ENCODE data around the gene GDF15. TPM values are rescaled to one million over a fixed set of nuclear protein-coding genes. Genes with fewer than 3 reads are reported as not detected.
A peak's percentile ranks its signal among the peaks of the same experiment; 100 is the strongest.
"Not testable (repeated sequence)": the region's sequence is repeated elsewhere in the genome, so short reads cannot be mapped to it uniquely, and the experiment has no call there.

Gene GDF15
- polyA plus RNA-seq, 2 donors = 0.24 to 2.8 TPM

DNA sequence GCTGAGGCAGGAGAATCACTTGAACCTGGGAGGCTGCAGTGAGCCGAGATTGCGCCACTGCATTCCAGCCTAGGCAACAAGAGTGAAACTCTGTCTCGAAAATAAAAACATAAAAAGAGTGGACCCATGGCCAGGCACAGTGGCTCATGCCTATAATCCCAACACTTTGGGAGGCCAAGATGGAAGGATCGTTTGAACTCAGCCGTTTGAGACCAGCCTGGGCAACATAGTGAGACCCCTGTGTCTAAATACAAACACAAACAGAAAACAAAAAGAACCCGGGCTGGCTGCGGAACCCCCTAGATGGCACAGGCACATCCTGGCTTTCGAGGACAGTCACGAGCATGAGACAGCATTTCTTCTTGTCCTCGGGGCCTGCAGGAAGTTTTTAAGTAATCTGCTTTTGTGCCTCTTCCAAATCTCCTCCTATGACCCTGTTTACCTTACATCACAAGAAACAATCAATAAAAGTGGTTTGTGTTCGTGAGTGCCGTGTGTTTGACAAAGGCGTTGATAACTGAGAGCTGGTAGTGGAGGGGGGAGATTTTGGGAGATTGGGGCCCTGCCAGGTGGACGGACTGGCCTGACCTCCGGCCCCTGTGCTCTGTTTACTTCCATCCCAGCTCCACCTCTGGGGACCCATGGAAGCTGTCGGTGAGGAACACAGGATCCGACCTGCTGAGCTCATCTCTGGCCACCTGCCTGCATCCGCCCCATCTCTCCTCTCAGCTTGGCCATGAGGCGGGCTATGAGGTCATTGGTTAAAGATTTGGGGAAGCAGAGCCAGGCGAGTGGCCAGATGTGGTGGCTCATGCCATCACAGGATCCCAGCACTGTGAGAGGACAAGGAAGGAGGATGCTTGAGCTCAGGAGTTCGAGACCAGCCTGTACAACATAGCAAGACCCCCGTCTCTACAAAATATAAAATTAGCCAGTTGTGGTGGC is 5.9 kb upstream of the GDF15 start:
- Histone ChIP-seq H3K4me1 (ENCODE audit: control insufficient read depth in 2 of 2, insufficient read depth in 2 of 2, low read length in 1 of 2) (peaks cover 4 to 8% of the 10 kb centered on the region in 2 donors), H3K4me3 (ENCODE audit: low read depth in 1 of 2, low read length in 2 of 2) (no peak overlapping the region), H3K27ac (ENCODE audit: low read depth in 2 of 2, low read length in 1 of 2) (peak overlapping the region; percentile 42 to 57), H3K36me3 (ENCODE audit: control insufficient read depth in 2 of 2, insufficient read depth in 2 of 2, low read length in 1 of 2) (no peaks in the 10 kb centered on the region), H3K9me3 (ENCODE audit: control insufficient read depth in 2 of 2, insufficient read depth in 1 of 2, low read depth in 1 of 2, low read length in 1 of 2) (no peaks in the 10 kb centered on the region), H3K27me3 (ENCODE audit: control insufficient read depth in 1 of 2, insufficient read depth in 2 of 2, low read length in 2 of 2) (no peaks in the 10 kb centered on the region)
- WGBS, 2 donors = 31 to 33% methylated on average over 22 of the region's 22 CpGs

DNA sequence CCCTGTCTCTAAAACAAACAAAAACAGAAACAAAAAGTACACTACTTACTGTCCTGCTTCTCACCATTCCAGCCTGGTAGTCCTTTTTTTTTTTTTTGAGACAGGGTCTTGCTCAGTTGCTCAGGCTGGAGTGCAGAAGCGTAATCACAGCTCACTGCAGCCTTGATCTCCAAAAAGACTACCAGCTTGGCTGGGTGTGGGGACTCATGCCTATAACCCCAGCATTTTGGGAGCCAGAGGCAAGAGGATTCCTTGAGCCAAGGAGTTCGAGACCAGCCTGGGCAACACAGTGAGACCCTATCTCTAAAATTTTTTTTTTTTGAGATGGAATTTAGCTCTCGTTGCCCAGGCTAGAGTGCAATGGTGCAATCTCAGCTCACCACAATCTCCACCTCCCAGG is 5.1 kb upstream of the GDF15 start:
- peaks cover 4 to 8% of the 10 kb centered on the region in 2 donors for H3K4me1 ChIP-seq (ENCODE audit: control insufficient read depth in 2 of 2, insufficient read depth in 2 of 2, low read length in 1 of 2)
- H3K4me3 ChIP-seq (ENCODE audit: low read depth in 1 of 2, low read length in 2 of 2) = no peak overlapping the region
- H3K27ac ChIP-seq (ENCODE audit: low read depth in 2 of 2, low read length in 1 of 2) = no peak overlapping the region
- WGBS, 2 donors = 74 to 82% methylated on average over 3 of the region's 3 CpGs
- H3K27me3 ChIP-seq (ENCODE audit: control insufficient read depth in 1 of 2, insufficient read depth in 2 of 2, low read length in 2 of 2) = no peaks in the 10 kb centered on the region
- H3K36me3 ChIP-seq (ENCODE audit: control insufficient read depth in 2 of 2, insufficient read depth in 2 of 2, low read length in 1 of 2) = no peaks in the 10 kb centered on the region
- no peaks in the 10 kb centered on the region for H3K9me3 ChIP-seq (ENCODE audit: control insufficient read depth in 2 of 2, insufficient read depth in 1 of 2, low read depth in 1 of 2, low read length in 1 of 2)

DNA sequence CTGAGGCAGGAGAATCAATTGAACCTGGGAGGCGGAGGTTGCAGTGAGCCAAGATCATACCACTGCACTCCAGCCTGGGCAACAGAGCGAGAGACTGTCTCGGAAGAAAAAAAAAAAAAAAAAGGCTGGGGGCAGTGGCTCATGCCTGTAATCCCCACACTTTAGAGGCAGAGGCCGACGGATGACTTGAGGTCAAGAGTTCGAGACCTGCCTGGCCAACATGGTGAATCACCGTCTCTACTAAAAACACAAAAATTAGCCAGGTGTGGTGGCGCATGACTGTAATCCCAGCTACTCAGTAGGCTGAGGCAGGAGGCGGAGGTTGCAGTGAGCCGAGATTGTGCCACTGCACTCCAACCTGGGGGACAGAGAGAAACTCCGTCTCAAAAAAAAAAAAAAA is 2.3 kb upstream of the GDF15 start:
- H3K4me3 ChIP-seq (ENCODE audit: low read depth in 1 of 2, low read length in 2 of 2); H3K27ac ChIP-seq (ENCODE audit: low read depth in 2 of 2, low read length in 1 of 2); H3K27me3 ChIP-seq (ENCODE audit: control insufficient read depth in 1 of 2, insufficient read depth in 2 of 2, low read length in 2 of 2); H3K36me3 ChIP-seq (ENCODE audit: control insufficient read depth in 2 of 2, insufficient read depth in 2 of 2, low read length in 1 of 2); H3K9me3 ChIP-seq (ENCODE audit: control insufficient read depth in 2 of 2, insufficient read depth in 1 of 2, low read depth in 1 of 2, low read length in 1 of 2); H3K4me1 ChIP-seq (ENCODE audit: control insufficient read depth in 2 of 2, insufficient read depth in 2 of 2, low read length in 1 of 2): not testable (repeated sequence)
- 83 to 87% methylated on average over 11 of the region's 11 CpGs for WGBS, 2 donors

DNA sequence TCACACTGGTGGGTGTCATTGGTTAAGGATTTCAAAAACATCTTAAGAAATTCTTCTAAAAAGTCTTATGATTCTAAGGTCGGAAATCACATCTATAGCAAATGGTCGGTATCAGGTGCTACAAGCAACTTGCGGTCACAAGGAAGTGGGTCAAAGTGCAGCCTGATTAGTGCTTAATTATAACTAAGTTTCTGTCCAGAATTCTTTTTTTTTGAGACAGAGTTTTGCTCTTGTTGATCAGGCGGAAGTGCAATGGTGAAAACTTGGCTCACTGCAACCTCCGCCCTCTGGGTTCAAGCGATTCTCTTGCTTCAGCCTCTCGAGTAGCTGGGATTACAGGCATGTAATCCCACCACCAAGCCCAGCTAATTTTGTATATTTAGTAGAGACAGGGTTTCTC is 1.2 kb upstream of the GDF15 start:
- WGBS, 2 donors = 72 to 84% methylated on average over 7 of the region's 7 CpGs
- H3K4me3 ChIP-seq (ENCODE audit: low read depth in 1 of 2, low read length in 2 of 2) = no peak overlapping the region
- no peak overlapping the region for H3K27ac ChIP-seq (ENCODE audit: low read depth in 2 of 2, low read length in 1 of 2)
- peaks cover 0 to 2% of the 10 kb centered on the region in 2 donors for H3K9me3 ChIP-seq (ENCODE audit: control insufficient read depth in 2 of 2, insufficient read depth in 1 of 2, low read depth in 1 of 2, low read length in 1 of 2)
- H3K4me1 ChIP-seq (ENCODE audit: control insufficient read depth in 2 of 2, insufficient read depth in 2 of 2, low read length in 1 of 2) = peaks cover 4 to 6% of the 10 kb centered on the region in 2 donors
- H3K27me3 ChIP-seq (ENCODE audit: control insufficient read depth in 1 of 2, insufficient read depth in 2 of 2, low read length in 2 of 2) = no peaks in the 10 kb centered on the region
- no peaks in the 10 kb centered on the region for H3K36me3 ChIP-seq (ENCODE audit: control insufficient read depth in 2 of 2, insufficient read depth in 2 of 2, low read length in 1 of 2)

- Histone ChIP-seq H3K4me3 (ENCODE audit: low read depth in 1 of 2, low read length in 2 of 2) (no peak overlapping the region), H3K4me1 (ENCODE audit: control insufficient read depth in 2 of 2, insufficient read depth in 2 of 2, low read length in 1 of 2) (peaks cover 2 to 6% of the 10 kb centered on the region in 2 donors), H3K27ac (ENCODE audit: low read depth in 2 of 2, low read length in 1 of 2) (no peak overlapping the region), H3K36me3 (ENCODE audit: control insufficient read depth in 2 of 2, insufficient read depth in 2 of 2, low read length in 1 of 2) (no peaks in the 10 kb centered on the region), H3K9me3 (ENCODE audit: control insufficient read depth in 2 of 2, insufficient read depth in 1 of 2, low read depth in 1 of 2, low read length in 1 of 2) (peaks cover 0 to 2% of the 10 kb centered on the region in 2 donors), H3K27me3 (ENCODE audit: control insufficient read depth in 1 of 2, insufficient read depth in 2 of 2, low read length in 2 of 2) (no peaks in the 10 kb centered on the region)
- WGBS, 2 donors = 76 to 80% methylated on average over 3 of the region's 3 CpGs
These were observed 641 bp upstream of the GDF15 start for GRCh38 chr19:18385359-18385674.

GRCh38 chr19:18386543-18387271 is 749 bp downstream of the GDF15 start:
- H3K27me3 ChIP-seq (ENCODE audit: control insufficient read depth in 1 of 2, insufficient read depth in 2 of 2, low read length in 2 of 2) = no peaks in the 10 kb centered on the region
- H3K9me3 ChIP-seq (ENCODE audit: control insufficient read depth in 2 of 2, insufficient read depth in 1 of 2, low read depth in 1 of 2, low read length in 1 of 2) = peaks cover 0 to 2% of the 10 kb centered on the region in 2 donors
- H3K36me3 ChIP-seq (ENCODE audit: control insufficient read depth in 2 of 2, insufficient read depth in 2 of 2, low read length in 1 of 2) = no peaks in the 10 kb centered on the region
- H3K4me3 ChIP-seq (ENCODE audit: low read depth in 1 of 2, low read length in 2 of 2) = no peak overlapping the region
- peaks cover 0 to 6% of the 10 kb centered on the region in 2 donors for H3K4me1 ChIP-seq (ENCODE audit: control insufficient read depth in 2 of 2, insufficient read depth in 2 of 2, low read length in 1 of 2)
- 54 to 69% methylated on average over 14 of the region's 14 CpGs for WGBS, 2 donors
- no peak overlapping the region for H3K27ac ChIP-seq (ENCODE audit: low read depth in 2 of 2, low read length in 1 of 2)

DNA sequence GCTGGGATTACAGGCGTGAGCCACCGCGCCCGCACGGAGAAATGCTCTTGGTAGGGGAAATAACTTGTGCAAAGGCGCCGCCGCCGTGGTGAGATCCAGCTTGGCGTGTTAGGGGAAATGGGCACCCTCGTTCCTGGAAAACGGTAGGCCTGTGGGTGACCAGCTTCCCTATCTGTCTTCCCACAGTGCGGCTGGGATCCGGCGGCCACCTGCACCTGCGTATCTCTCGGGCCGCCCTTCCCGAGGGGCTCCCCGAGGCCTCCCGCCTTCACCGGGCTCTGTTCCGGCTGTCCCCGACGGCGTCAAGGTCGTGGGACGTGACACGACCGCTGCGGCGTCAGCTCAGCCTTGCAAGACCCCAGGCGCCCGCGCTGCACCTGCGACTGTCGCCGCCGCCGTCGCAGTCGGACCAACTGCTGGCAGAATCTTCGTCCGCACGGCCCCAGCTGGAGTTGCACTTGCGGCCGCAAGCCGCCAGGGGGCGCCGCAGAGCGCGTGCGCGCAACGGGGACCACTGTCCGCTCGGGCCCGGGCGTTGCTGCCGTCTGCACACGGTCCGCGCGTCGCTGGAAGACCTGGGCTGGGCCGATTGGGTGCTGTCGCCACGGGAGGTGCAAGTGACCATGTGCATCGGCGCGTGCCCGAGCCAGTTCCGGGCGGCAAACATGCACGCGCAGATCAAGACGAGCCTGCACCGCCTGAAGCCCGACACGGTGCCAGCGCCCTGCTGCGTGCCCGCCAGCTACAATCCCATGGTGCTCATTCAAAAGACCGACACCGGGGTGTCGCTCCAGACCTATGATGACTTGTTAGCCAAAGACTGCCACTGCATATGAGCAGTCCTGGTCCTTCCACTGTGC is 2.4 kb downstream of the GDF15 start:
- Histone ChIP-seq H3K36me3 (ENCODE audit: control insufficient read depth in 2 of 2, insufficient read depth in 2 of 2, low read length in 1 of 2) (no peaks in the 10 kb centered on the region), H3K4me1 (ENCODE audit: control insufficient read depth in 2 of 2, insufficient read depth in 2 of 2, low read length in 1 of 2) (no peaks in the 10 kb centered on the region), H3K27me3 (ENCODE audit: control insufficient read depth in 1 of 2, insufficient read depth in 2 of 2, low read length in 2 of 2) (no peaks in the 10 kb centered on the region), H3K27ac (ENCODE audit: low read depth in 2 of 2, low read length in 1 of 2) (peak overlapping the region in 1 of 2 donors; percentile 34), H3K4me3 (ENCODE audit: low read depth in 1 of 2, low read length in 2 of 2) (peak overlapping the region; percentile 9 to 19), H3K9me3 (ENCODE audit: control insufficient read depth in 2 of 2, insufficient read depth in 1 of 2, low read depth in 1 of 2, low read length in 1 of 2) (peaks cover 0 to 2% of the 10 kb centered on the region in 2 donors)
- WGBS, 2 donors = 6 to 10% methylated on average over 86 of the region's 86 CpGs

DNA sequence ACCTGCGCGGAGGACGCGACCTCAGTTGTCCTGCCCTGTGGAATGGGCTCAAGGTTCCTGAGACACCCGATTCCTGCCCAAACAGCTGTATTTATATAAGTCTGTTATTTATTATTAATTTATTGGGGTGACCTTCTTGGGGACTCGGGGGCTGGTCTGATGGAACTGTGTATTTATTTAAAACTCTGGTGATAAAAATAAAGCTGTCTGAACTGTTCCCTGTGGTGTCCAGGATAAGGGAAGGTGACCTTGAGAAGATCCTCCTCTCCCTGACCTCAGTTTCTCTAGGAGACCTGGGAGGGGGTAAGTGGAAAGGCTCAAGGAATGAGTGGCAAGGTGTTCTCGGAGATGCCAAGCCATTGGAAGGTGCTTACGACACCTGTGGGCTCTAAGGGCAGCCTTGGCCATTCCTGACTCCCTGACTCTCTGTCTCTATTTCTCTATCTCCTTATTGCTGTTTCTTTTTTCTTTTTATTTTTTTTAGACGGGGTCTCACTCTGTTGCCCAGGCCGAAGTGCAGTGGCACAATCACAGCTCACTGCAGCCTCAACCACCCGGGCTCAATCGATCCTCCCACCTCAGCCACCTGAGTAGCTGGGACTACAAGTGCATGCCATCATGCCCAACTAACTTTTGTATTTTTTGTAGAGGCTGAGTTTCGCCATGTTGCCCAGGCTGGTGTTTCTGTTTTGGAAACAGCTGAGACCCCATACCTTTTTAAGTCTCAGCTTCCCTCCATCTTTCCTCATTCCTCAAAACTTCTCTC is 3.2 kb downstream of the GDF15 start:
- Histone ChIP-seq H3K27ac (ENCODE audit: low read depth in 2 of 2, low read length in 1 of 2) (peak overlapping the region in 1 of 2 donors; percentile 26), H3K27me3 (ENCODE audit: control insufficient read depth in 1 of 2, insufficient read depth in 2 of 2, low read length in 2 of 2) (no peaks in the 10 kb centered on the region), H3K4me3 (ENCODE audit: low read depth in 1 of 2, low read length in 2 of 2) (peak overlapping the region in 1 of 2 donors; percentile 9), H3K36me3 (ENCODE audit: control insufficient read depth in 2 of 2, insufficient read depth in 2 of 2, low read length in 1 of 2) (no peaks in the 10 kb centered on the region), H3K4me1 (ENCODE audit: control insufficient read depth in 2 of 2, insufficient read depth in 2 of 2, low read length in 1 of 2) (no peaks in the 10 kb centered on the region), H3K9me3 (ENCODE audit: control insufficient read depth in 2 of 2, insufficient read depth in 1 of 2, low read depth in 1 of 2, low read length in 1 of 2) (peaks cover 0 to 2% of the 10 kb centered on the region in 2 donors)
- 79 to 88% methylated on average over 13 of the region's 13 CpGs for WGBS, 2 donors

DNA sequence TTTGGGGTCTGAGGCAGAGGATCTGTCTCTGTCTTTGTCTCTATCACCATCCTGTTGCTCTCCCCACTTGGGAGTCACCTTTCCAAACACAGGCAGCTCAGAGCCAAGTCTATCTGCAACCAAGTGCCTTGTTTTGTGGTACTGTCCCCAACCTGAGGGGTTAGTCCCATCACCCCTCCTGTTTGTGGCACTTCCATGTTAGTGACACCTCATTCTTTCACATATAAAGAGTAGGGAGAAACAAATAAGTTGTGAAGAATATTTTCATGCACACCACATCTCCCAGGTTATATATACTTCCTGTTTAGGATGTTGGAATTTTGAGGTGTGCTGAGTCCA is 3.7 kb downstream of the GDF15 start:
- H3K4me3 ChIP-seq (ENCODE audit: low read depth in 1 of 2, low read length in 2 of 2) = no peak overlapping the region
- peaks cover 0 to 2% of the 10 kb centered on the region in 2 donors for H3K9me3 ChIP-seq (ENCODE audit: control insufficient read depth in 2 of 2, insufficient read depth in 1 of 2, low read depth in 1 of 2, low read length in 1 of 2)
- H3K4me1 ChIP-seq (ENCODE audit: control insufficient read depth in 2 of 2, insufficient read depth in 2 of 2, low read length in 1 of 2) = no peaks in the 10 kb centered on the region
- H3K36me3 ChIP-seq (ENCODE audit: control insufficient read depth in 2 of 2, insufficient read depth in 2 of 2, low read length in 1 of 2) = no peaks in the 10 kb centered on the region
- H3K27me3 ChIP-seq (ENCODE audit: control insufficient read depth in 1 of 2, insufficient read depth in 2 of 2, low read length in 2 of 2) = no peaks in the 10 kb centered on the region
- no peak overlapping the region for H3K27ac ChIP-seq (ENCODE audit: low read depth in 2 of 2, low read length in 1 of 2)

All from esophagus (tissue), 2 donors.